ENCODE results near the gene GAA. TPM values are rescaled to one million over a fixed set of nuclear protein-coding genes. Genes with fewer than 3 reads are reported as not detected.

GAA gene
- total RNA-seq, 1 donor from 2014 or later: 91.6 TPM

DNA sequence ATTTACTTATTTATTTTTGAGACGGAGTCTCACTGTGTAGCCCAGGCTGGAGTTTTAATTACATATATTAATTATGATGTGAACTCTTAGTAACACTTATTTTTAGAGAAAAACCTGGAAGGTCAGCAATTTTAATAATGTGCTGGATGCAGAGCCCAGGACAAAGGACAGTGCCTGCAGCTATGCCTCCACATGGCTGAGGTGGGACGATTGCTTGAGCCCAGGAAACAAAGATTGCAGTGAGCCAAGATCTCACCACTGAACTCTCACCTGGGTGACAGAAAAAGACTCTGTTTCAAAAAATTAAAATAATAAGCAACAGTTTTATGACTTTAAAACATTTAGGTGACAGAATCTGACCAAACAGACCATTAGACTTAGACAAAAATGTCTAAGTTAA lies 57.5 kb downstream of the GAA start:
- Histone ChIP-seq H3K27me3 (no peaks in the 10 kb centered on the region), H3K9me3 (no peaks in the 10 kb centered on the region), H3K4me1 (no peaks in the 10 kb centered on the region), H3K27ac (no peak overlapping the region), H3K36me3 (no peaks in the 10 kb centered on the region), H3K4me3 (no peak overlapping the region)
- intact Hi-C loops (cut with DNase I): no loop called here
- TF ChIP-seq, protein P1, sequence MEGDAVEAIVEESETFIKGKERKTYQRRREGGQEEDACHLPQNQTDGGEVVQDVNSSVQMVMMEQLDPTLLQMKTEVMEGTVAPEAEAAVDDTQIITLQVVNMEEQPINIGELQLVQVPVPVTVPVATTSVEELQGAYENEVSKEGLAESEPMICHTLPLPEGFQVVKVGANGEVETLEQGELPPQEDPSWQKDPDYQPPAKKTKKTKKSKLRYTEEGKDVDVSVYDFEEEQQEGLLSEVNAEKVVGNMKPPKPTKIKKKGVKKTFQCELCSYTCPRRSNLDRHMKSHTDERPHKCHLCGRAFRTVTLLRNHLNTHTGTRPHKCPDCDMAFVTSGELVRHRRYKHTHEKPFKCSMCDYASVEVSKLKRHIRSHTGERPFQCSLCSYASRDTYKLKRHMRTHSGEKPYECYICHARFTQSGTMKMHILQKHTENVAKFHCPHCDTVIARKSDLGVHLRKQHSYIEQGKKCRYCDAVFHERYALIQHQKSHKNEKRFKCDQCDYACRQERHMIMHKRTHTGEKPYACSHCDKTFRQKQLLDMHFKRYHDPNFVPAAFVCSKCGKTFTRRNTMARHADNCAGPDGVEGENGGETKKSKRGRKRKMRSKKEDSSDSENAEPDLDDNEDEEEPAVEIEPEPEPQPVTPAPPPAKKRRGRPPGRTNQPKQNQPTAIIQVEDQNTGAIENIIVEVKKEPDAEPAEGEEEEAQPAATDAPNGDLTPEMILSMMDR (IDR thresholded peaks at IDR 0.05): no peak
- no peak for DNase-seq (ENCODE audit: low spot score in 2 of 2)

DNA sequence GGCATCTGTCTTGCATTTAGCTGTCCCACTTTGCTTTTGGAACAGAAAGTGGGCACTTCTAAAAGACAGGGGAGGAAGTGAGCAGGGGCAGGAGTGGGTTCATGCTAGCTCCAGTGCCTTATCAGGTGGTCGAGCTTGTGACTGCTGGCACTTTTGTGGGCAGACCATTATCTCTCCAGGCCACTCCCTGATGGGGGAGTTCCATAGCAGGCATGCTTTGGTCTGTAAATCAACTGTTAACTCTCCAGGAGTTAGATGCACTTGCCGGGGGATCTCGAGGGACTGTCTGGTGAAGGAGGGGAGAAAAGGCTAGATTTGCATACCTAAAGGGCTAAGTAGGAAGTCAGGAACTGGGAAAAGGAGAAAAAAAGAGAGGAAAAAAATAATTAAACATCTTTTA lies 59.2 kb downstream of the GAA start:
- intact Hi-C loops (cut with DNase I): no loop called here
- TF ChIP-seq, protein P1 (IDR thresholded peaks at IDR 0.05): no peak
- no peaks in the 10 kb centered on the region for H3K4me1 ChIP-seq
- no peak for DNase-seq (ENCODE audit: low spot score in 2 of 2)
- H3K27ac ChIP-seq: no peak overlapping the region
- H3K27me3 ChIP-seq: no peaks in the 10 kb centered on the region
- H3K9me3 ChIP-seq: no peaks in the 10 kb centered on the region
- no peaks in the 10 kb centered on the region for H3K36me3 ChIP-seq
- no peak overlapping the region for H3K4me3 ChIP-seq

DNA sequence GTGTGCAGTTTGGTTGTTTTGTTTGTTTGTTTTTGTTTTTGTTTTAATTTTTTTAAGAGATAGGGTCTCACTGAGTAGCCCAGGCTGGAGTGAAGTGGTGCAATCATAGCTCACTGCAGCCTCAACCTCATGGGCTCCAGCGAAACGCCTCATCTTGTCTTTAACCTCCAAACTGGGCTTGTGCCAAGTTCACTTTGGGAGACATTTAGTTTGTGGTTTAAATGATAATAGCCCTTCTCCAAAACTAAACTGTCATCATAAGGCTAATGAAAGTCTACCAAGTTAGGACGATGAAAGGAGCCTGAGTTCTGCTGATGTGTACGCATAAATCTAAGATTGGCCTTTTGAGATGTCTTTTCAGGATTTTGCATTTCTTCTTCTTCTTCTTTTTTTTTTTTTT lies 62.0 kb downstream of the GAA start:
- DNase-seq (ENCODE audit: low spot score in 2 of 2): no peak
- intact Hi-C loops (cut with DNase I): no loop called here
- Histone ChIP-seq H3K36me3 (no peaks in the 10 kb centered on the region), H3K4me3 (no peak overlapping the region), H3K27ac (no peak overlapping the region), H3K4me1 (no peaks in the 10 kb centered on the region), H3K27me3 (no peaks in the 10 kb centered on the region), H3K9me3 (no peaks in the 10 kb centered on the region)
- TF ChIP-seq, protein P1 (IDR thresholded peaks at IDR 0.05): no peak

- Histone ChIP-seq H3K36me3 (no peaks in the 10 kb centered on the region), H3K27me3 (no peaks in the 10 kb centered on the region), H3K27ac (no peak overlapping the region), H3K9me3 (no peaks in the 10 kb centered on the region), H3K4me1 (no peaks in the 10 kb centered on the region), H3K4me3 (no peak overlapping the region)
- TF ChIP-seq, protein P1 (IDR thresholded peaks at IDR 0.05): no peak
- intact Hi-C loops (cut with DNase I): no loop called here
- no peak for DNase-seq (ENCODE audit: low spot score in 2 of 2)
Observed at GRCh38 chr17:80164185-80164584, 62.8 kb downstream of the GAA start.

- no peaks in the 10 kb centered on the region for H3K4me1 ChIP-seq
- H3K27me3 ChIP-seq: no peaks in the 10 kb centered on the region
- no peak overlapping the region for H3K4me3 ChIP-seq
- intact Hi-C loops (cut with DNase I): no loop called here
- H3K36me3 ChIP-seq: no peaks in the 10 kb centered on the region
- TF ChIP-seq, protein P1 (IDR thresholded peaks at IDR 0.05): no peak
- DNase-seq (ENCODE audit: low spot score in 2 of 2): no peak
- H3K9me3 ChIP-seq: no peaks in the 10 kb centered on the region
- no peak overlapping the region for H3K27ac ChIP-seq
Observed at GRCh38 chr17:80166446-80166845, 65.1 kb downstream of the GAA start.

- Histone ChIP-seq H3K27ac (no peak overlapping the region), H3K9me3 (no peaks in the 10 kb centered on the region), H3K4me3 (no peak overlapping the region), H3K4me1 (no peaks in the 10 kb centered on the region), H3K27me3 (no peaks in the 10 kb centered on the region), H3K36me3 (no peaks in the 10 kb centered on the region)
- DNase-seq (ENCODE audit: low spot score in 2 of 2): no peak
- intact Hi-C loops (cut with DNase I): no loop called here
- TF ChIP-seq, protein P1 (IDR thresholded peaks at IDR 0.05): no peak
Observed at GRCh38 chr17:80168371-80168770, 67.0 kb downstream of the GAA start.
